GM21360 (cell line): Measurements from ENCODE around the gene PHLPP1.
"Not testable (repeated sequence)": the region's sequence is repeated elsewhere in the genome, so short reads cannot be mapped to it uniquely, and the experiment has no call there.

Experiments used
- ATAC-seq: cut with Tn5 transposase; IDR thresholded peaks from one replicate; pipeline ENCODE4 v1.9.1; 2021; ENCODE audit warnings: mild to moderate bottlenecking, moderate library complexity; ENCODE audit not compliant: unreplicated experiment

Gene PHLPP1

GRCh38 chr18:62715436-62715758 lies at the start of gene PHLPP1:
TSS of gene PHLPP1 (plus strand) at chr18:62715541. CDS start at chr18:62715684, 143 bp downstream.
- peak; percentile 13 for ATAC-seq

GRCh38 chr18:62669225-62669624 lies 46.1 kb upstream of the PHLPP1 start:
- no peak for ATAC-seq

- ATAC-seq: no peak
Observed at GRCh38 chr18:62670573-62670972, 44.8 kb upstream of the PHLPP1 start.

GRCh38 chr18:62672600-62672999 lies 42.7 kb upstream of the PHLPP1 start:
- no peak for ATAC-seq

GRCh38 chr18:62678847-62679485 lies 36.4 kb upstream of the PHLPP1 start:
- no peak for ATAC-seq

GRCh38 chr18:62682371-62682770 lies 33.0 kb upstream of the PHLPP1 start:
- ATAC-seq: no peak

GRCh38 chr18:62683935-62684334 lies 31.4 kb upstream of the PHLPP1 start:
- ATAC-seq: no peak

GRCh38 chr18:62688743-62689317 lies 26.5 kb upstream of the PHLPP1 start:
- no peak for ATAC-seq

- ATAC-seq: no peak
Observed at GRCh38 chr18:62690236-62690815, 25.0 kb upstream of the PHLPP1 start.

- ATAC-seq: no peak
Observed at GRCh38 chr18:62693659-62694058, 21.7 kb upstream of the PHLPP1 start.

- no peak for ATAC-seq
Observed at GRCh38 chr18:62697636-62698035, 17.7 kb upstream of the PHLPP1 start.

- no peak for ATAC-seq
Observed at GRCh38 chr18:62702259-62702658, 13.1 kb upstream of the PHLPP1 start.

GRCh38 chr18:62706879-62707278 lies 8.5 kb upstream of the PHLPP1 start:
- not testable (repeated sequence) for ATAC-seq

GRCh38 chr18:62709908-62710307 lies 5.4 kb upstream of the PHLPP1 start:
- not testable (repeated sequence) for ATAC-seq

- no peak for ATAC-seq
Observed at GRCh38 chr18:62710417-62710816, 4.9 kb upstream of the PHLPP1 start.

GRCh38 chr18:62711781-62712180 lies 3.6 kb upstream of the PHLPP1 start:
- ATAC-seq: no peak

GRCh38 chr18:62713651-62714247 lies 1.6 kb upstream of the PHLPP1 start:
- no peak for ATAC-seq

- peak; percentile 65 for ATAC-seq
Observed at GRCh38 chr18:62714671-62715435, 488 bp upstream of the PHLPP1 start.

- ATAC-seq: peak; percentile 28
Observed at GRCh38 chr18:62715759-62716615, 646 bp downstream of the PHLPP1 start.

GRCh38 chr18:62716619-62717168 lies 1.4 kb downstream of the PHLPP1 start:
- peak; percentile 12 for ATAC-seq
